HL-60 (cell line): ENCODE data around the gene EMX2.

ENCODE experiments used
- DNase-seq, 2 experiments: peaks; one replicate each; pipeline ENCODE4 v3.0.0-alpha.2; 2010 to 2020; ENCODE audit warnings: low read depth in 1 of 2, low spot score in 1 of 2
- H3K27ac ChIP-seq: fragments of 250-450 bp; sonication (Bioruptor Pico); replicated peaks from 2 replicates; pipeline ENCODE4 v1.5.1; 2020; ENCODE audit warnings: mild to moderate bottlenecking, moderate library complexity
- H3K27me3 ChIP-seq: fragments of 250-450 bp; sonication (Bioruptor Pico); 2 replicates; pipeline ENCODE4 v1.5.1; 2021; ENCODE audit warnings: mild to moderate bottlenecking, moderate library complexity; ENCODE audit not compliant: insufficient read depth, poor library complexity, severe bottlenecking
- H3K4me3 ChIP-seq: replicated peaks from 2 replicates; pipeline ENCODE4 v1.5.1; 2011; ENCODE audit warnings: mild to moderate bottlenecking, control low read depth, low read length; ENCODE audit not compliant: insufficient read depth
- GABPA ChIP-seq: IDR thresholded peaks from 2 replicates; pipeline ENCODE4 v1.6.1; 2012; ENCODE audit warnings: low read depth
- POLR2AphosphoS5 ChIP-seq: IDR thresholded peaks from 2 replicates; pipeline ENCODE4 v1.6.1; 2012; ENCODE audit warnings: low read depth
- SPI1 ChIP-seq: IDR thresholded peaks from 2 replicates; pipeline ENCODE4 v1.6.1; 2012; ENCODE audit warnings: low read depth, mild to moderate bottlenecking, borderline replicate concordance
- TF ChIP-seq, protein P1 (sequence below): IDR thresholded peaks from 2 replicates; pipeline ENCODE4 v1.6.1; 2012; ENCODE audit warnings: low read depth; ENCODE audit not compliant: insufficient replicate concordance
- TF ChIP-seq, protein P2 (sequence below): IDR thresholded peaks from one replicate; pipeline ENCODE4 v1.5.1; 2011; ENCODE audit warnings: low read length, control low read depth, inconsistent platforms; ENCODE audit not compliant: insufficient read depth

The EMX2 gene

DNA sequence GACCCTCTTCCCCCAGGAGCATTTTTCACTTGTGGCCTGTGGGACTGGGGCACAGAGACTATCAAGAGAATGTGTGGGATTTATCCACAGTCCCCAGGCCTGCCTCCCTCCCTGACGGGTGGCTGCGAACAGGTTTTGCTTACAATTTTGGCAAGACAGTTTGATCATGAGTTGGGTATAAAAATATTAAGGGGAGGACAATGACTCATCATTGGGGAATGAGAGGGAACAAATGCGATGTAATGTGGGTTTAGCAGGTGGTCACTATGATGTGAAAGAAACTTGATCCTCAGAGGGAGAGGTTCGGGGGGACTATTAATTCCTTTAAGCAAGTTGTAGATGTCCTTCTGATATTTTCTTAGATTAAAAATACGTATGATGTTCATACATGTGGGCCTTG is 52.2 kb downstream of the EMX2 start:
- Histone ChIP-seq H3K27ac (no peak overlapping the region), H3K27me3 (peaks cover 5% of the 10 kb centered on the region), H3K4me3 (no peak overlapping the region)
- no peak for DNase-seq
- TF ChIP-seq GABPA (no peak), SPI1 (no peak), POLR2AphosphoS5 (no peak)
- TF ChIP-seq, protein P1, sequence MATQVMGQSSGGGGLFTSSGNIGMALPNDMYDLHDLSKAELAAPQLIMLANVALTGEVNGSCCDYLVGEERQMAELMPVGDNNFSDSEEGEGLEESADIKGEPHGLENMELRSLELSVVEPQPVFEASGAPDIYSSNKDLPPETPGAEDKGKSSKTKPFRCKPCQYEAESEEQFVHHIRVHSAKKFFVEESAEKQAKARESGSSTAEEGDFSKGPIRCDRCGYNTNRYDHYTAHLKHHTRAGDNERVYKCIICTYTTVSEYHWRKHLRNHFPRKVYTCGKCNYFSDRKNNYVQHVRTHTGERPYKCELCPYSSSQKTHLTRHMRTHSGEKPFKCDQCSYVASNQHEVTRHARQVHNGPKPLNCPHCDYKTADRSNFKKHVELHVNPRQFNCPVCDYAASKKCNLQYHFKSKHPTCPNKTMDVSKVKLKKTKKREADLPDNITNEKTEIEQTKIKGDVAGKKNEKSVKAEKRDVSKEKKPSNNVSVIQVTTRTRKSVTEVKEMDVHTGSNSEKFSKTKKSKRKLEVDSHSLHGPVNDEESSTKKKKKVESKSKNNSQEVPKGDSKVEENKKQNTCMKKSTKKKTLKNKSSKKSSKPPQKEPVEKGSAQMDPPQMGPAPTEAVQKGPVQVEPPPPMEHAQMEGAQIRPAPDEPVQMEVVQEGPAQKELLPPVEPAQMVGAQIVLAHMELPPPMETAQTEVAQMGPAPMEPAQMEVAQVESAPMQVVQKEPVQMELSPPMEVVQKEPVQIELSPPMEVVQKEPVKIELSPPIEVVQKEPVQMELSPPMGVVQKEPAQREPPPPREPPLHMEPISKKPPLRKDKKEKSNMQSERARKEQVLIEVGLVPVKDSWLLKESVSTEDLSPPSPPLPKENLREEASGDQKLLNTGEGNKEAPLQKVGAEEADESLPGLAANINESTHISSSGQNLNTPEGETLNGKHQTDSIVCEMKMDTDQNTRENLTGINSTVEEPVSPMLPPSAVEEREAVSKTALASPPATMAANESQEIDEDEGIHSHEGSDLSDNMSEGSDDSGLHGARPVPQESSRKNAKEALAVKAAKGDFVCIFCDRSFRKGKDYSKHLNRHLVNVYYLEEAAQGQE, result no peak
- TF ChIP-seq, protein P2, sequence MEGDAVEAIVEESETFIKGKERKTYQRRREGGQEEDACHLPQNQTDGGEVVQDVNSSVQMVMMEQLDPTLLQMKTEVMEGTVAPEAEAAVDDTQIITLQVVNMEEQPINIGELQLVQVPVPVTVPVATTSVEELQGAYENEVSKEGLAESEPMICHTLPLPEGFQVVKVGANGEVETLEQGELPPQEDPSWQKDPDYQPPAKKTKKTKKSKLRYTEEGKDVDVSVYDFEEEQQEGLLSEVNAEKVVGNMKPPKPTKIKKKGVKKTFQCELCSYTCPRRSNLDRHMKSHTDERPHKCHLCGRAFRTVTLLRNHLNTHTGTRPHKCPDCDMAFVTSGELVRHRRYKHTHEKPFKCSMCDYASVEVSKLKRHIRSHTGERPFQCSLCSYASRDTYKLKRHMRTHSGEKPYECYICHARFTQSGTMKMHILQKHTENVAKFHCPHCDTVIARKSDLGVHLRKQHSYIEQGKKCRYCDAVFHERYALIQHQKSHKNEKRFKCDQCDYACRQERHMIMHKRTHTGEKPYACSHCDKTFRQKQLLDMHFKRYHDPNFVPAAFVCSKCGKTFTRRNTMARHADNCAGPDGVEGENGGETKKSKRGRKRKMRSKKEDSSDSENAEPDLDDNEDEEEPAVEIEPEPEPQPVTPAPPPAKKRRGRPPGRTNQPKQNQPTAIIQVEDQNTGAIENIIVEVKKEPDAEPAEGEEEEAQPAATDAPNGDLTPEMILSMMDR, result no peak

DNA sequence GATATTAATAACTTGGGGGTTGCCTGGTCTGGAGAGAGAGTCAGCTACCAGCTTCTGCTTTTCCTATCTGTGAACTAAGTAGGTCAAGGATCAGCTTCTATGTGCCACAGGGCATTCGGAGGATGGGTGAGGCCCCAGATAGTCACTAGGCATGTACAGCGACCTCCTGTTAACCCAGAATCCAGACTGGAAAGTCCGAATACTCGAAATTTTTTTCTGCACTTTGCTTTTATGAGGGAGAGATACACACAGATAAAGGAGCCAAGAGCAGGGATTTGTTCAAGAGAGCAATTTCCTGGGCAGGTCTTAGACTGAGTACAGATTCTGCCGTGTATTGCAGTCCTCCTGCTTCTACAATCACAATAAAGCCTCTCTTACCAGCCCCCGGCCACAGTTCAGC is 54.2 kb downstream of the EMX2 start:
- H3K27ac ChIP-seq, result no peak overlapping the region
- TF ChIP-seq, protein P2, result no peak
- TF ChIP-seq POLR2AphosphoS5, result no peak
- TF ChIP-seq GABPA, result no peak
- H3K27me3 ChIP-seq, result peaks cover 5% of the 10 kb centered on the region
- no peak for DNase-seq
- H3K4me3 ChIP-seq, result no peak overlapping the region

DNA sequence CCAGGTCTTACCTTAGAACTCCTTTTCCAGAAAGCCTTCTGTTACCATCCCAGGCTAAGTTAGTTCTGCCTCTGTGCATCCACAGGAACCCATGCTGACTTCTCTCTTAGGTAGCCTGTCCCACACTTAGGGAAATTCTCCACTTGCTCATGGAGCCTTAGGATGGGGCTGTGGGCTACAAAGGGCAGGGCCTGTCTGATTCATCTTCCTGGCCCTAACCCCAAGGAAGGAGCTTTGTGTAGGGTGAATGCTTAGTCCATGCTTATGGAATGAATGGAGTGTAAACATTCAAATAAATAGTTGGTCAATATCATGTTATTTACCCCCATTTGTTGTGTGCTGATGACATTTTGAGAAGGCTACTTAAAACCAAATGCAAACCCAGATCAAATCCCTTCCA is 54.7 kb downstream of the EMX2 start:
- H3K4me3 ChIP-seq, result no peak overlapping the region
- no peak overlapping the region for H3K27ac ChIP-seq
- peaks cover 5% of the 10 kb centered on the region for H3K27me3 ChIP-seq
- TF ChIP-seq, protein P2, result no peak
- TF ChIP-seq SPI1 (no peak), GABPA (no peak), POLR2AphosphoS5 (no peak)
- TF ChIP-seq, protein P1, result no peak
- no peak for DNase-seq
